Osteoblast (primary cell): ENCODE results near the gene GCH1. TPM values are rescaled to one million over a fixed set of nuclear protein-coding genes. Genes with fewer than 3 reads are reported as not detected.

Source experiments
- DNase-seq: peaks from one replicate; pipeline ENCODE4 v3.0.0; 2011; ENCODE audit warnings: low spot score, mixed read lengths; ENCODE audit not compliant: insufficient read length; ENCODE audit errors: missing footprints
- H2AFZ ChIP-seq: 2 replicates; pipeline ENCODE4 v1.6.0; 2011; ENCODE audit warnings: mild to moderate bottlenecking, low read length
- H3K27ac ChIP-seq: 2 replicates; pipeline ENCODE4 v1.5.1; 2011; ENCODE audit warnings: mild to moderate bottlenecking, low read depth, low read length, moderate library complexity
- H3K27me3 ChIP-seq: 2 replicates; pipeline ENCODE4 v1.6.0; 2012; ENCODE audit warnings: mild to moderate bottlenecking, control low read depth, inconsistent platforms, low read length, moderate library complexity; ENCODE audit not compliant: insufficient read depth
- H3K36me3 ChIP-seq: 2 replicates; pipeline ENCODE4 v1.5.1; 2011; ENCODE audit warnings: mild to moderate bottlenecking, low read length, control low read depth, moderate library complexity; ENCODE audit not compliant: insufficient read depth
- H3K4me1 ChIP-seq: 2 replicates; pipeline ENCODE4 v1.5.1; 2011; ENCODE audit warnings: mild to moderate bottlenecking, low read length, control low read depth, moderate library complexity; ENCODE audit not compliant: insufficient read depth
- H3K4me2 ChIP-seq: 2 replicates; pipeline ENCODE4 v1.6.0; 2011; ENCODE audit warnings: mild to moderate bottlenecking, low read length; ENCODE audit not compliant: insufficient read depth
- H3K4me3 ChIP-seq: fragments of 200-600 bp; sonication (generic); 3 replicates; pipeline ENCODE4 v1.5.1; 2012; ENCODE audit warnings: mild to moderate bottlenecking, low read length, inconsistent platforms; ENCODE audit not compliant: insufficient read depth
- H3K79me2 ChIP-seq: 2 replicates; pipeline ENCODE4 v1.6.0; 2012; ENCODE audit warnings: mild to moderate bottlenecking, low read length, control low read depth, inconsistent platforms; ENCODE audit not compliant: insufficient read depth
- H3K9me3 ChIP-seq: 2 replicates; pipeline ENCODE4 v1.5.1; 2011; ENCODE audit warnings: low read depth, low read length, control low read depth
- H4K20me1 ChIP-seq: 2 replicates; pipeline ENCODE4 v1.6.0; 2012; ENCODE audit warnings: mild to moderate bottlenecking, low read length, control low read depth; ENCODE audit not compliant: insufficient read depth
- total RNA-seq: library from RNA; depleted of rRNA; stranded (reverse); fragments of >200 nt; gene quantifications from 2 replicates; pipeline ENCODE4 v1.2.3, GENCODE V29; 2012
- TF ChIP-seq, protein P1 (sequence below): IDR thresholded peaks from 2 replicates; pipeline ENCODE4 v1.5.1; 2011; ENCODE audit warnings: mild to moderate bottlenecking, low read depth, low read length, moderate library complexity; ENCODE audit errors: extremely low read depth

The GCH1 gene
- total RNA-seq, 1 donor = 3.3 TPM

DNA sequence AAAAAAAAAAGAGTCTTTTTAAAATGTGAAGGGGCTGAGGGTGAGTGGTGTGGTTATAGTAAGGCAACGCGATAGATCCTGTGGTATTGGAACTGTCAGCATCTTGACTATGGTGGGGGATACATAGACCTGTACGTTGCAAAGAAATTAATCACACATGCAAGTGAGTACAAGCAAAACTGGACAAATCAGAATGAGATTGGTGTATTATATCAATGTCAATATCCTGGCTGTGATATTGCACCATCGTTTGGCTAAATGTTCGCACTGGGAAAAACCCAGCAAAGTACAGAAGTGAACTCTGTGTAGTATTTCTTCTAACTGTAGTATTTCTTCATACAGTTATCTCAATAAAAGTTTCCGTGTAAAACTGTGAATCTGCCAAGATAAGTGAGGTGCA is 67.9 kb downstream of the GCH1 start:
- no peaks in the 10 kb centered on the region for H3K79me2 ChIP-seq
- peaks cover 14% of the 10 kb centered on the region for H3K27me3 ChIP-seq
- no peaks in the 10 kb centered on the region for H3K36me3 ChIP-seq
- no peak overlapping the region for H2AFZ ChIP-seq
- no peak overlapping the region for H3K27ac ChIP-seq
- H3K4me3 ChIP-seq = no peak overlapping the region
- no peak for DNase-seq
- TF ChIP-seq, protein P1, sequence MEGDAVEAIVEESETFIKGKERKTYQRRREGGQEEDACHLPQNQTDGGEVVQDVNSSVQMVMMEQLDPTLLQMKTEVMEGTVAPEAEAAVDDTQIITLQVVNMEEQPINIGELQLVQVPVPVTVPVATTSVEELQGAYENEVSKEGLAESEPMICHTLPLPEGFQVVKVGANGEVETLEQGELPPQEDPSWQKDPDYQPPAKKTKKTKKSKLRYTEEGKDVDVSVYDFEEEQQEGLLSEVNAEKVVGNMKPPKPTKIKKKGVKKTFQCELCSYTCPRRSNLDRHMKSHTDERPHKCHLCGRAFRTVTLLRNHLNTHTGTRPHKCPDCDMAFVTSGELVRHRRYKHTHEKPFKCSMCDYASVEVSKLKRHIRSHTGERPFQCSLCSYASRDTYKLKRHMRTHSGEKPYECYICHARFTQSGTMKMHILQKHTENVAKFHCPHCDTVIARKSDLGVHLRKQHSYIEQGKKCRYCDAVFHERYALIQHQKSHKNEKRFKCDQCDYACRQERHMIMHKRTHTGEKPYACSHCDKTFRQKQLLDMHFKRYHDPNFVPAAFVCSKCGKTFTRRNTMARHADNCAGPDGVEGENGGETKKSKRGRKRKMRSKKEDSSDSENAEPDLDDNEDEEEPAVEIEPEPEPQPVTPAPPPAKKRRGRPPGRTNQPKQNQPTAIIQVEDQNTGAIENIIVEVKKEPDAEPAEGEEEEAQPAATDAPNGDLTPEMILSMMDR = no peak
- H3K4me1 ChIP-seq = no peaks in the 10 kb centered on the region
- no peak overlapping the region for H3K4me2 ChIP-seq
- no peaks in the 10 kb centered on the region for H3K9me3 ChIP-seq
- H4K20me1 ChIP-seq = no peaks in the 10 kb centered on the region

DNA sequence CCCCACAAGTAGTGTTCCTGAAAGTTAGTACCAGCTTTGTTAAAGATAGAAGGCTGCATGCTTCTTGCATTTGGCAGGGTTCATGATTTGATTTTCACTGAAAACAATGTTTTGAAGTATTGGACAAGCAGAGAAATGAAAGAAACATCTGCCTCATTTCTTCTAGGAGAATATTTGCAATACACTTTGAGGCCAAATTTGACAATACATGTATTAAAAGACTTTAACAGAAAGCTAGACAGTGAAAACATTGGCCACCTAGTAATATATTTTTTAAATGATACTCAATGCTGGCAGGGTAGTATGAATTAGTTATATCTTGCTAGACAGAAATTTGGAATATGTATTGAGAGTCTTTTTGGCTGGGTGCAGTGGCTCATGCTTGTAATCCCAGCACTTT is 68.5 kb downstream of the GCH1 start:
- no peak overlapping the region for H3K4me2 ChIP-seq
- H4K20me1 ChIP-seq = no peaks in the 10 kb centered on the region
- no peak overlapping the region for H2AFZ ChIP-seq
- no peaks in the 10 kb centered on the region for H3K9me3 ChIP-seq
- TF ChIP-seq, protein P1 = no peak
- H3K36me3 ChIP-seq = no peaks in the 10 kb centered on the region
- H3K4me3 ChIP-seq = no peak overlapping the region
- H3K79me2 ChIP-seq = no peaks in the 10 kb centered on the region
- H3K4me1 ChIP-seq = no peaks in the 10 kb centered on the region
- DNase-seq = no peak
- H3K27ac ChIP-seq = no peak overlapping the region
- peaks cover 13% of the 10 kb centered on the region for H3K27me3 ChIP-seq

DNA sequence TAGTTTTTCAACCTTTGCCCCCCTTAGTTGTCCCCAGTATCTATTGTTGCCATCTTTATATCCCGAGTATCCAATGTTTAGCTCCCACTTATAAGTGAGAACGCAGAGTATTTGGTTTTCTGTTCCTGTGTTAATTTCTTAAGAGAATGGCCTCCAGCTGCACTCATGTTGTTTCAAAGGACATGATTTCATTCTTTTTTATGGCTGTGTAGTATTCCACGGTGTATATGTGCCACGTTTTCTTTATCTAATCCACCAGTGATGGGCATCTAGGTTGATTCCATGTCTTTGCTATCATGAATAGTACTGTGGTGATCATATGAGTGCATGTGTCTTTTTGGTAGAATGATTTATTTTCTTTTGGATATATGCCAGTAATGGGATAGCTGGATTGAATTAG is 72.0 kb downstream of the GCH1 start:
- H3K9me3 ChIP-seq = no peaks in the 10 kb centered on the region
- H4K20me1 ChIP-seq = no peaks in the 10 kb centered on the region
- H3K36me3 ChIP-seq = no peaks in the 10 kb centered on the region
- no peak overlapping the region for H3K4me2 ChIP-seq
- H3K79me2 ChIP-seq = no peaks in the 10 kb centered on the region
- DNase-seq = no peak
- no peaks in the 10 kb centered on the region for H3K4me1 ChIP-seq
- H3K27ac ChIP-seq = no peak overlapping the region
- no peak overlapping the region for H3K4me3 ChIP-seq
- TF ChIP-seq, protein P1 = no peak
- H3K27me3 ChIP-seq = peaks cover 12% of the 10 kb centered on the region
- H2AFZ ChIP-seq = no peak overlapping the region

DNA sequence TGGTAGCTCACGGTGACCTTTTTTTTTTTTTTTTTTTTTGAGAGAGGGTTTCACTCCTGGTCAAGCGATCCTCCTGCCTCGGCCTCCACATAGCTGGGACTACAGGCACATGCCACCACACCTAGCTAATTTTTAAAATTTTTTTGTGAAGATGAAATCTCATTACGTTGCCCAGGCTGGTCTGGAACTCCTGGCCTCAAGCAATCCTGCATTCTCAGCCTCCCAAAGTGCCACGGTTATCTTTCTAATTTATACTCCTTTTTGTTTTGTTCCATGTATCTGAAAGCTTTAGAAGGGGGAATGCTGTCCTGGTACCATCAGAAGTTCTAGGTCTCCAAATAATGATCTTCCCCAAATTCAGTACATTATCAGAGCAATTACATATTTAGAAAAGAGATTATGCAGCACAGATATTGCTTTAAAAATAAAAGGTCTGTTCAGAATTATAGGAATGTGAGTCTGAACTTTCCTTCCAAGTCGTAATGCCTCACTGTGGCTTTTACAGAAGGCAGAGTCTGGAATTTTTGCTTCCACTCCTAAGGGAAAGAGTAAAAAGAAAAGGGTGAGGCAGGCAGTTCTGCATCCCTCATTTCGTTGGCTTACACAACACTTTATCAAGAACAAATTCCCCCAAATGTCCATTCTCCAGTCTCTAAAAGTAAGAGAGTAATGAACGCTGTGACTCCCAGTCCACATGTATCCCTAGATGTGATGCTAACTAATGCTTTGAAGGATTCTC is 73.0 kb downstream of the GCH1 start:
- no peak overlapping the region for H3K27ac ChIP-seq
- peaks cover 12% of the 10 kb centered on the region for H3K27me3 ChIP-seq
- H4K20me1 ChIP-seq = no peaks in the 10 kb centered on the region
- H3K9me3 ChIP-seq = no peaks in the 10 kb centered on the region
- TF ChIP-seq, protein P1 = no peak
- H2AFZ ChIP-seq = no peak overlapping the region
- no peaks in the 10 kb centered on the region for H3K4me1 ChIP-seq
- H3K79me2 ChIP-seq = no peaks in the 10 kb centered on the region
- no peak overlapping the region for H3K4me3 ChIP-seq
- DNase-seq = no peak
- no peaks in the 10 kb centered on the region for H3K36me3 ChIP-seq
- H3K4me2 ChIP-seq = no peak overlapping the region
